H9 (cell line): ENCODE measurements around the gene S100Z. TPM values are rescaled to one million over a fixed set of nuclear protein-coding genes. Genes with fewer than 3 reads are reported as not detected.
"Not testable (repeated sequence)": the region's sequence is repeated elsewhere in the genome, so short reads cannot be mapped to it uniquely, and the experiment has no call there.

Source experiments
- DNase-seq: peaks from one replicate; pipeline ENCODE4 v3.0.0-alpha.2; 2017
- H2AFZ ChIP-seq: one replicate; pipeline ENCODE4 v1.6.1; 2013; ENCODE audit warnings: mild to moderate bottlenecking, low read length, control low read depth, moderate library complexity
- H2AK5ac ChIP-seq: 2 replicates; pipeline ENCODE4 v1.6.1; 2013; ENCODE audit warnings: low read length, control low read depth, mixed read lengths; ENCODE audit not compliant: insufficient read length
- H2BK120ac ChIP-seq: one replicate; pipeline ENCODE4 v1.6.1; 2013; ENCODE audit warnings: low read depth, mild to moderate bottlenecking, low read length, control low read depth, inconsistent platforms; ENCODE audit not compliant: poor library complexity, severe bottlenecking
- H2BK12ac ChIP-seq: 2 replicates; pipeline ENCODE4 v1.6.1; 2013; ENCODE audit warnings: low read length, control low read depth, mixed read lengths, low read depth; ENCODE audit not compliant: insufficient read length
- H2BK15ac ChIP-seq: 2 replicates; pipeline ENCODE4 v1.6.1; 2013; ENCODE audit warnings: low read depth, low read length, control low read depth
- H2BK20ac ChIP-seq: one replicate; pipeline ENCODE4 v1.6.1; 2013; ENCODE audit warnings: low read depth, mild to moderate bottlenecking, low read length, control low read depth, inconsistent platforms; ENCODE audit not compliant: poor library complexity, severe bottlenecking
- H2BK5ac ChIP-seq: 2 replicates; pipeline ENCODE4 v1.6.1; 2013; ENCODE audit warnings: low read length, control low read depth, mixed read lengths; ENCODE audit not compliant: insufficient read length
- H3K14ac ChIP-seq: 2 replicates; pipeline ENCODE4 v1.6.1; 2013; ENCODE audit warnings: low read length, control low read depth; ENCODE audit not compliant: insufficient read depth
- H3K18ac ChIP-seq: 2 replicates; pipeline ENCODE4 v1.6.1; 2013; ENCODE audit warnings: low read depth, mild to moderate bottlenecking, mixed read lengths, low read length, control low read depth; ENCODE audit not compliant: insufficient read length
- H3K23ac ChIP-seq: 2 replicates; pipeline ENCODE4 v1.6.1; 2013; ENCODE audit warnings: low read length, control low read depth, mixed read lengths, low read depth; ENCODE audit not compliant: insufficient read length
- H3K23me2 ChIP-seq: 2 replicates; pipeline ENCODE4 v1.6.1; 2013; ENCODE audit warnings: low read depth, mild to moderate bottlenecking, mixed read lengths, low read length, control low read depth; ENCODE audit not compliant: insufficient read length, poor library complexity, severe bottlenecking
- H3K27ac ChIP-seq: 2 replicates; pipeline ENCODE4 v1.5.1; 2013; ENCODE audit warnings: low read length, control low read depth, mixed read lengths, low read depth; ENCODE audit not compliant: insufficient read length
- H3K27me3 ChIP-seq: 2 replicates; pipeline ENCODE4 v1.6.1; 2013; ENCODE audit warnings: low read length, control low read depth, inconsistent platforms; ENCODE audit not compliant: insufficient read depth
- H3K4ac ChIP-seq: 2 replicates; pipeline ENCODE4 v1.6.1; 2013; ENCODE audit warnings: low read depth, mild to moderate bottlenecking, control low read depth, inconsistent platforms, low read length, moderate library complexity
- H3K4me1 ChIP-seq: 2 replicates; pipeline ENCODE4 v1.6.1; 2013; ENCODE audit warnings: low read length, control low read depth, inconsistent platforms; ENCODE audit not compliant: insufficient read depth
- H3K4me2 ChIP-seq: 2 replicates; pipeline ENCODE4 v1.6.1; 2013; ENCODE audit warnings: low read length, control low read depth, mixed read lengths; ENCODE audit not compliant: insufficient read length, insufficient read depth
- H3K56ac ChIP-seq: 2 replicates; pipeline ENCODE4 v1.6.1; 2013; ENCODE audit warnings: low read depth, mild to moderate bottlenecking, mixed read lengths, low read length, control low read depth; ENCODE audit not compliant: insufficient read length
- H3K79me1 ChIP-seq: 2 replicates; pipeline ENCODE4 v1.6.1; 2013; ENCODE audit warnings: low read depth, mild to moderate bottlenecking, moderate library complexity, low read length, control low read depth, inconsistent platforms; ENCODE audit not compliant: insufficient read depth, poor library complexity, severe bottlenecking
- H3K79me2 ChIP-seq: 2 replicates; pipeline ENCODE4 v1.6.1; 2013; ENCODE audit warnings: low read length, control low read depth, inconsistent platforms; ENCODE audit not compliant: insufficient read depth
- H3K9ac ChIP-seq: 2 replicates; pipeline ENCODE4 v1.6.1; 2013; ENCODE audit warnings: low read length, control low read depth, mixed read lengths; ENCODE audit not compliant: insufficient read length; ENCODE audit errors: extremely low read depth
- H3K9me3 ChIP-seq: one replicate; pipeline ENCODE4 v1.6.1; 2013; ENCODE audit warnings: low read depth, low read length, inconsistent platforms; ENCODE audit not compliant: control insufficient read depth
- H3T11ph ChIP-seq: one replicate; pipeline ENCODE4 v1.6.1; 2013; ENCODE audit warnings: mild to moderate bottlenecking, low read length, control low read depth, inconsistent platforms
- H4K20me1 ChIP-seq: one replicate; pipeline ENCODE4 v1.6.1; 2013; ENCODE audit not compliant: control insufficient read depth, insufficient read length, insufficient read depth
- H4K5ac ChIP-seq: 2 replicates; pipeline ENCODE4 v1.6.1; 2013; ENCODE audit warnings: low read depth, mild to moderate bottlenecking, mixed read lengths, low read length, control low read depth; ENCODE audit not compliant: insufficient read length
- H4K8ac ChIP-seq: replicated peaks from 2 replicates; pipeline ENCODE4 v1.6.1; 2013; ENCODE audit warnings: low read length, control low read depth, mixed read lengths, low read depth; ENCODE audit not compliant: insufficient read length
- H4K91ac ChIP-seq: 2 replicates; pipeline ENCODE4 v1.6.1; 2013; ENCODE audit warnings: low read depth, mild to moderate bottlenecking, moderate library complexity, mixed read lengths, low read length, control low read depth; ENCODE audit not compliant: insufficient read length
- H3K27ac Mint-ChIP-seq, 3 experiments: 2 replicates in 2 of 3; 3 replicates in 1 of 3; pipeline ENCODE4 v1.8.0; 2020 to 2021; ENCODE audit warnings: mixed read lengths in 3 of 3, mild to moderate bottlenecking in 1 of 3, moderate library complexity in 1 of 3
- H3K27me3 Mint-ChIP-seq: 2 replicates; pipeline ENCODE4 v1.8.0; 2021; ENCODE audit warnings: low read depth, mild to moderate bottlenecking, moderate library complexity, mixed read lengths
- H3K36me3 Mint-ChIP-seq, 3 experiments: 2 replicates in 2 of 3; 3 replicates in 1 of 3; pipeline ENCODE4 v1.8.0; 2020 to 2021; ENCODE audit warnings: low read depth in 3 of 3, mixed read lengths in 3 of 3; ENCODE audit not compliant: insufficient read depth in 1 of 3
- H3K4me1 Mint-ChIP-seq, 2 experiments: 2 replicates each; pipeline ENCODE4 v1.8.0; 2020; ENCODE audit warnings: mixed read lengths in 2 of 2
- H3K4me3 Mint-ChIP-seq, 2 experiments: 2 replicates in 1 of 2; 3 replicates in 1 of 2; pipeline ENCODE4 v1.8.0; 2020 to 2021; ENCODE audit warnings: mild to moderate bottlenecking in 2 of 2, mixed read lengths in 2 of 2, moderate library complexity in 1 of 2
- H3K9me3 Mint-ChIP-seq, 2 experiments: 2 replicates in 1 of 2; 3 replicates in 1 of 2; pipeline ENCODE4 v1.8.0; 2020; ENCODE audit warnings: mild to moderate bottlenecking in 2 of 2, mixed read lengths in 2 of 2, moderate library complexity in 1 of 2
- WGBS: extraction: QIAGEN DNeasy Blood & Tissue Kit; methylation state at CpG from one replicate; pipeline ENCODE4 v1.1.7; 2013; ENCODE audit warnings: missing lambda C conversion rate, low lambda C conversion rate, mixed read lengths; ENCODE audit not compliant: insufficient read length; ENCODE audit errors: extremely low coverage; 5-methylcytosine and 5-hydroxymethylcytosine counted together
- total RNA-seq: library from RNA; stranded (reverse); gene quantifications from 2 replicates; pipeline ENCODE4 v1.2.1, GENCODE V29; 2021
- TF ChIP-seq, protein P1 (sequence below): fragments of 200-600 bp; sonication (generic); conservative IDR thresholded peaks from 3 replicates; pipeline ENCODE4 v1.8.0; 2021; ENCODE audit warnings: antibody characterized with exemption, mild to moderate bottlenecking

The S100Z gene
- total RNA-seq, 1 experiment from 2014 or later: not detected

- Histone ChIP-seq H3K9me3 (no peaks in the 10 kb centered on the region), H2BK120ac (no peak overlapping the region), H4K8ac (no peak overlapping the region), H3K18ac (no peak overlapping the region), H2AK5ac (no peak overlapping the region), H3K27me3 (no peaks in the 10 kb centered on the region), H3K4me2 (no peak overlapping the region), H3K23me2 (no peaks in the 10 kb centered on the region), H3K79me2 (no peaks in the 10 kb centered on the region), H2BK12ac (no peak overlapping the region), H3K27ac (no peak overlapping the region), H4K5ac (no peak overlapping the region), H3T11ph (no peak overlapping the region), H4K20me1 (no peaks in the 10 kb centered on the region), H4K91ac (no peak overlapping the region), H2BK5ac (no peak overlapping the region), H3K4me1 (no peaks in the 10 kb centered on the region), H2AFZ (no peak overlapping the region), H3K56ac (no peak overlapping the region), H2BK15ac (no peak overlapping the region), H3K4ac (no peak overlapping the region), H3K14ac (no peak overlapping the region), H2BK20ac (no peak overlapping the region), H3K23ac (no peak overlapping the region), H3K9ac (no peak overlapping the region), H3K79me1 (no peaks in the 10 kb centered on the region)
- H3K4me1 Mint-ChIP-seq: 0 out of 4 replicates have a peak, but pooled peaks cover 0 to 3% of the 10 kb centered on the region in 2 experiments
- peaks cover 2% of the 10 kb centered on the region for H3K27me3 Mint-ChIP-seq
- H3K9me3 Mint-ChIP-seq: no peaks in the 10 kb centered on the region
- no peak overlapping the region for H3K27ac Mint-ChIP-seq
- WGBS: no CpG with 5 or more reads among the region's 5 CpGs
- no peak for DNase-seq
- H3K4me3 Mint-ChIP-seq: no peak overlapping the region
- TF ChIP-seq, protein P1, sequence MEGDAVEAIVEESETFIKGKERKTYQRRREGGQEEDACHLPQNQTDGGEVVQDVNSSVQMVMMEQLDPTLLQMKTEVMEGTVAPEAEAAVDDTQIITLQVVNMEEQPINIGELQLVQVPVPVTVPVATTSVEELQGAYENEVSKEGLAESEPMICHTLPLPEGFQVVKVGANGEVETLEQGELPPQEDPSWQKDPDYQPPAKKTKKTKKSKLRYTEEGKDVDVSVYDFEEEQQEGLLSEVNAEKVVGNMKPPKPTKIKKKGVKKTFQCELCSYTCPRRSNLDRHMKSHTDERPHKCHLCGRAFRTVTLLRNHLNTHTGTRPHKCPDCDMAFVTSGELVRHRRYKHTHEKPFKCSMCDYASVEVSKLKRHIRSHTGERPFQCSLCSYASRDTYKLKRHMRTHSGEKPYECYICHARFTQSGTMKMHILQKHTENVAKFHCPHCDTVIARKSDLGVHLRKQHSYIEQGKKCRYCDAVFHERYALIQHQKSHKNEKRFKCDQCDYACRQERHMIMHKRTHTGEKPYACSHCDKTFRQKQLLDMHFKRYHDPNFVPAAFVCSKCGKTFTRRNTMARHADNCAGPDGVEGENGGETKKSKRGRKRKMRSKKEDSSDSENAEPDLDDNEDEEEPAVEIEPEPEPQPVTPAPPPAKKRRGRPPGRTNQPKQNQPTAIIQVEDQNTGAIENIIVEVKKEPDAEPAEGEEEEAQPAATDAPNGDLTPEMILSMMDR: no peak
- no peaks in the 10 kb centered on the region; a peak in 2 of 7 replicates for H3K36me3 Mint-ChIP-seq
Measured at GRCh38 chr5:76944638-76945037, 94.8 kb downstream of the S100Z start.

DNA sequence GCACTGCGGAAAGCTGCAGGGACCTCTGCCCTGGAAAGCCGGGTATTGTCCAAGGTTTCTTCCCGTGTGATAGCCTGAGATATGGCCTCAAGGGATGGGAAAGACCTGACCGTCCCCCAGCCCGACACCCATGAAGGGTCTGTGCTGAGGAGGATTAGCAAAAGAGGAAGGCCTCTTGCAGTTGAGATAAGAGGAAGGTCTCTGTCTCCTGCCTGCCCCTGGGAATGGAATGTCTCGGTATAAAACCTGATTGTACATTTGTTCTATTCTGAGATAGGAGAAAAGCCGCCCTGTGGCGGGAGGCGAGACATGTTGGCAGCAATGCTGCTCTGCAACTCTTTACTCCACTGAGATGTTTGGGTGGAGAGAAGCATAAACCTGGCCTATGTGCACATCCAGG, 95.4 kb downstream of the S100Z start:
- not testable (repeated sequence) for DNase-seq, H3K27ac ChIP-seq, H3K14ac ChIP-seq, H3K79me1 ChIP-seq, H4K20me1 ChIP-seq, H3K9ac ChIP-seq, H3K56ac ChIP-seq, H3K4me1 ChIP-seq, H3K9me3 ChIP-seq, H3K79me2 ChIP-seq, H3K4ac ChIP-seq, H3K27ac Mint-ChIP-seq, H3K23me2 ChIP-seq, H2BK12ac ChIP-seq, H3K23ac ChIP-seq, H4K8ac ChIP-seq, H2BK120ac ChIP-seq, H2BK5ac ChIP-seq, H2BK20ac ChIP-seq, H3K9me3 Mint-ChIP-seq, H3K4me2 ChIP-seq, H3K4me1 Mint-ChIP-seq, H3K27me3 ChIP-seq, H4K5ac ChIP-seq, H3K36me3 Mint-ChIP-seq, H2AFZ ChIP-seq, H2BK15ac ChIP-seq, H3K4me3 Mint-ChIP-seq, H3K18ac ChIP-seq, H3T11ph ChIP-seq, H4K91ac ChIP-seq, H2AK5ac ChIP-seq, H3K27me3 Mint-ChIP-seq
- no CpG with 5 or more reads among the region's 9 CpGs for WGBS
